K562 (cell line): ENCODE data around the gene EVI5L. TPM values are rescaled to one million over a fixed set of nuclear protein-coding genes. Genes with fewer than 3 reads are reported as not detected.

Source experiments
- BDP1 ChIP-seq: IDR thresholded peaks from 3 replicates; pipeline ENCODE4 v1.6.1; 2011; ENCODE audit not compliant: insufficient read length, insufficient read depth
- CAMTA2 ChIP-seq: fragments of 250-450 bp; sonication (Bioruptor Pico); conservative IDR thresholded peaks from 2 replicates; pipeline ENCODE4 v1.5.1; 2022
- HDAC1 ChIP-seq, 2 experiments: fragments of 450-650 bp; IDR thresholded peaks; 2 replicates each; pipeline ENCODE4 v1.6.1; 2016 to 2017; ENCODE audit warnings: inconsistent platforms in 1 of 2, mild to moderate bottlenecking in 1 of 2, moderate library complexity in 1 of 2
- KLF1 ChIP-seq: fragments of 450-650 bp; IDR thresholded peaks from 2 replicates; pipeline ENCODE4 v1.6.1; 2016; ENCODE audit warnings: missing genetic modification characterization, missing compliant biosample characterization
- PHF20 ChIP-seq: fragments of 450-650 bp; IDR thresholded peaks from 2 replicates; pipeline ENCODE4 v1.6.1; 2018; ENCODE audit not compliant: partially characterized antibody
- POLR2G ChIP-seq: fragments of 200-400 bp; formaldehyde crosslinking; IDR thresholded peaks from 2 replicates; pipeline ENCODE4 v1.6.1; 2017; ENCODE audit warnings: low read depth, mild to moderate bottlenecking, antibody characterized with exemption, low read length, moderate library complexity
- SMARCA5 ChIP-seq: fragments of 450-650 bp; IDR thresholded peaks from 2 replicates; pipeline ENCODE4 v1.6.1; 2016
- TAF7 ChIP-seq: fragments of 450-650 bp; IDR thresholded peaks from 2 replicates; pipeline ENCODE4 v1.6.1; 2016; ENCODE audit warnings: missing genetic modification characterization, missing compliant biosample characterization
- TCF7L2 ChIP-seq: fragments of 150-350 bp; IDR thresholded peaks from 2 replicates; pipeline ENCODE4 v1.6.1; 2016; ENCODE audit warnings: low read depth, mild to moderate bottlenecking, low read length, moderate library complexity
- USF1 ChIP-seq: sonication (generic); formaldehyde crosslinking; IDR thresholded peaks from 2 replicates; pipeline ENCODE4 v1.9.0; 2022; ENCODE audit warnings: mild to moderate bottlenecking, missing genetic modification reagents
- ZC3H11A ChIP-seq: IDR thresholded peaks from 2 replicates; pipeline ENCODE4 v1.6.1; 2012; ENCODE audit warnings: low read depth, low read length, improper control_type of control experiment
- ZNF324 ChIP-seq: fragments of 250-450 bp; sonication (Bioruptor Pico); IDR thresholded peaks from 2 replicates; pipeline ENCODE4 v1.4.0; 2020; ENCODE audit warnings: mild to moderate bottlenecking
- ZNF75A ChIP-seq: fragments of 450-650 bp; formaldehyde crosslinking; IDR thresholded peaks from 2 replicates; pipeline ENCODE4 v1.4.0; 2020; ENCODE audit warnings: mild to moderate bottlenecking
- polyA plus RNA-seq, 8 experiments: library from polyadenylated mRNA; depleted of rRNA in 4 of 8; stranded (reverse) in 5 of 8; unstranded in 3 of 8; fragments of >200 nt; fragmentation: Nextera tagmentation in 2 of 8; fragmentation: Illumina TruSeq in 1 of 8; extraction: Ambion mirVana in 2 of 8; extraction: Trizol in 1 of 8; gene quantifications; 2 replicates each; pipeline versions ENCODE4 v1.2.1 to v1.2.3, GENCODE V29; 2011 to 2014; ENCODE audit warnings: inconsistent platforms in 1 of 8, missing spikeins in 1 of 8
- total RNA-seq, 7 experiments: library from RNA; depleted of rRNA in 6 of 7; stranded (reverse); fragments of >200 nt in 6 of 7; fragmentation: Illumina TruSeq in 2 of 7; extraction: Trizol in 2 of 7; gene quantifications; 2 replicates each; pipeline versions ENCODE4 v1.2.1 to v1.2.3, GENCODE V29; 2011 to 2021; ENCODE audit warnings: low replicate concordance in 1 of 7
- TF ChIP-seq, protein P1 (sequence below): fragments of 450-650 bp; IDR thresholded peaks from 2 replicates; pipeline ENCODE4 v1.6.1; 2016; ENCODE audit warnings: low read depth
- TF ChIP-seq, protein P2 (sequence below): sonication (generic); formaldehyde crosslinking; IDR thresholded peaks from 2 replicates; pipeline ENCODE4 v1.8.0; 2022; ENCODE audit warnings: missing genetic modification reagents, mild to moderate bottlenecking, moderate library complexity, borderline replicate concordance
- TF ChIP-seq, protein P3 (sequence below): fragments of 450-650 bp; IDR thresholded peaks from 2 replicates; pipeline ENCODE4 v1.6.1; 2018; ENCODE audit not compliant: partially characterized antibody

EVI5L gene
- total and polyA plus RNA-seq, 9 of the 15 experiments (the other 6 are each of a cell fraction or from before 2014, with no cell fraction given), result 0.69 to 1.8 (median 1.2) TPM; not detected in 2

GRCh38 chr19:7829561-7830271 lies at the start of gene EVI5L (continued):
- TF ChIP-seq, protein P1, sequence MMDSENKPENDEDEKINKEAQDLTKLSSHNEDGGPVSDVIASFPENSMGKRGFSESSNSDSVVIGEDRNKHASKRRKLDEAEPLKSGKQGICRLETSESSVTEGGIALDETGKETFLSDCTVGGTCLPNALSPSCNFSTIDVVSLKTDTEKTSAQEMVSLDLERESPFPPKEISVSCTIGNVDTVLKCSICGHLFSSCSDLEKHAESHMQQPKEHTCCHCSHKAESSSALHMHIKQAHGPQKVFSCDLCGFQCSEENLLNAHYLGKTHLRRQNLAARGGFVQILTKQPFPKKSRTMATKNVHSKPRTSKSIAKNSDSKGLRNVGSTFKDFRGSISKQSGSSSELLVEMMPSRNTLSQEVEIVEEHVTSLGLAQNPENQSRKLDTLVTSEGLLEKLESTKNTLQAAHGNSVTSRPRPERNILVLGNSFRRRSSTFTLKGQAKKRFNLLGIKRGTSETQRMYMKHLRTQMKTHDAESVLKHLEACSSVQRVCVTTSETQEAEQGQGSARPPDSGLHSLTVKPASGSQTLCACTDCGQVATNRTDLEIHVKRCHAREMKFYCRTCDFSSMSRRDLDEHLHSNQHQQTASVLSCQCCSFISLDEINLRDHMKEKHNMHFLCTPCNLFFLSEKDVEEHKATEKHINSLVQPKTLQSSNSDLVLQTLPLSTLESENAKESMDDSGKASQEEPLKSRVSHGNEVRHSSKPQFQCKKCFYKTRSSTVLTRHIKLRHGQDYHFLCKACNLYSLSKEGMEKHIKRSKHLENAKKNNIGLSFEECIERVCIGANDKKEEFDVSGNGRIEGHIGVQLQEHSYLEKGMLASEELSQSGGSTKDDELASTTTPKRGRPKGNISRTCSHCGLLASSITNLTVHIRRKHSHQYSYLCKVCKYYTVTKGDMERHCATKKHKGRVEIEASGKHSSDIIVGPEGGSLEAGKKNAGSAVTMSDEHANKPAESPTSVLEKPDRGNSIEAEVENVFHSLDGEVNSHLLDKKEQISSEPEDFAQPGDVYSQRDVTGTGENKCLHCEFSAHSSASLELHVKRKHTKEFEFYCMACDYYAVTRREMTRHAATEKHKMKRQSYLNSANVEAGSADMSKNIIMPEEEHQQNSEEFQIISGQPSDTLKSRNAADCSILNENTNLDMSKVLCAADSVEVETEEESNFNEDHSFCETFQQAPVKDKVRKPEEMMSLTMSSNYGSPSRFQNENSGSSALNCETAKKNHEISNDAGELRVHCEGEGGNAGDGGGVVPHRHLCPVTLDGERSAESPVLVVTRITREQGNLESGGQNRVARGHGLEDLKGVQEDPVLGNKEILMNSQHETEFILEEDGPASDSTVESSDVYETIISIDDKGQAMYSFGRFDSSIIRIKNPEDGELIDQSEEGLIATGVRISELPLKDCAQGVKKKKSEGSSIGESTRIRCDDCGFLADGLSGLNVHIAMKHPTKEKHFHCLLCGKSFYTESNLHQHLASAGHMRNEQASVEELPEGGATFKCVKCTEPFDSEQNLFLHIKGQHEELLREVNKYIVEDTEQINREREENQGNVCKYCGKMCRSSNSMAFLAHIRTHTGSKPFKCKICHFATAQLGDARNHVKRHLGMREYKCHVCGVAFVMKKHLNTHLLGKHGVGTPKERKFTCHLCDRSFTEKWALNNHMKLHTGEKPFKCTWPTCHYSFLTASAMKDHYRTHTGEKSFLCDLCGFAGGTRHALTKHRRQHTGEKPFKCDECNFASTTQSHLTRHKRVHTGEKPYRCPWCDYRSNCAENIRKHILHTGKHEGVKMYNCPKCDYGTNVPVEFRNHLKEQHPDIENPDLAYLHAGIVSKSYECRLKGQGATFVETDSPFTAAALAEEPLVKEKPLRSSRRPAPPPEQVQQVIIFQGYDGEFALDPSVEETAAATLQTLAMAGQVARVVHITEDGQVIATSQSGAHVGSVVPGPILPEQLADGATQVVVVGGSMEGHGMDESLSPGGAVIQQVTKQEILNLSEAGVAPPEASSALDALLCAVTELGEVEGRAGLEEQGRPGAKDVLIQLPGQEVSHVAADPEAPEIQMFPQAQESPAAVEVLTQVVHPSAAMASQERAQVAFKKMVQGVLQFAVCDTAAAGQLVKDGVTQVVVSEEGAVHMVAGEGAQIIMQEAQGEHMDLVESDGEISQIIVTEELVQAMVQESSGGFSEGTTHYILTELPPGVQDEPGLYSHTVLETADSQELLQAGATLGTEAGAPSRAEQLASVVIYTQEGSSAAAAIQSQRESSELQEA, result no peak
- TF ChIP-seq BDP1 (no peak), ZC3H11A (no peak), USF1 (no peak), ZNF75A (CRISPR knock-in tag) (no peak), PHF20 (no peak), CAMTA2 (CRISPR knock-in tag) (no peak), TAF7 (tag) (no peak), HDAC1 (IDR thresholded peaks at IDR 0.05) (no peak), SMARCA5 (no peak), POLR2G (no peak), ZNF324 (CRISPR knock-in tag) (no peak), KLF1 (no peak), TCF7L2 (no peak)
- TF ChIP-seq, protein P2, sequence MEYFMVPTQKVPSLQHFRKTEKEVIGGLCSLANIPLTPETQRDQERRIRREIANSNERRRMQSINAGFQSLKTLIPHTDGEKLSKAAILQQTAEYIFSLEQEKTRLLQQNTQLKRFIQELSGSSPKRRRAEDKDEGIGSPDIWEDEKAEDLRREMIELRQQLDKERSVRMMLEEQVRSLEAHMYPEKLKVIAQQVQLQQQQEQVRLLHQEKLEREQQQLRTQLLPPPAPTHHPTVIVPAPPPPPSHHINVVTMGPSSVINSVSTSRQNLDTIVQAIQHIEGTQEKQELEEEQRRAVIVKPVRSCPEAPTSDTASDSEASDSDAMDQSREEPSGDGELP, result peak; percentile 45
- TF ChIP-seq, protein P3, sequence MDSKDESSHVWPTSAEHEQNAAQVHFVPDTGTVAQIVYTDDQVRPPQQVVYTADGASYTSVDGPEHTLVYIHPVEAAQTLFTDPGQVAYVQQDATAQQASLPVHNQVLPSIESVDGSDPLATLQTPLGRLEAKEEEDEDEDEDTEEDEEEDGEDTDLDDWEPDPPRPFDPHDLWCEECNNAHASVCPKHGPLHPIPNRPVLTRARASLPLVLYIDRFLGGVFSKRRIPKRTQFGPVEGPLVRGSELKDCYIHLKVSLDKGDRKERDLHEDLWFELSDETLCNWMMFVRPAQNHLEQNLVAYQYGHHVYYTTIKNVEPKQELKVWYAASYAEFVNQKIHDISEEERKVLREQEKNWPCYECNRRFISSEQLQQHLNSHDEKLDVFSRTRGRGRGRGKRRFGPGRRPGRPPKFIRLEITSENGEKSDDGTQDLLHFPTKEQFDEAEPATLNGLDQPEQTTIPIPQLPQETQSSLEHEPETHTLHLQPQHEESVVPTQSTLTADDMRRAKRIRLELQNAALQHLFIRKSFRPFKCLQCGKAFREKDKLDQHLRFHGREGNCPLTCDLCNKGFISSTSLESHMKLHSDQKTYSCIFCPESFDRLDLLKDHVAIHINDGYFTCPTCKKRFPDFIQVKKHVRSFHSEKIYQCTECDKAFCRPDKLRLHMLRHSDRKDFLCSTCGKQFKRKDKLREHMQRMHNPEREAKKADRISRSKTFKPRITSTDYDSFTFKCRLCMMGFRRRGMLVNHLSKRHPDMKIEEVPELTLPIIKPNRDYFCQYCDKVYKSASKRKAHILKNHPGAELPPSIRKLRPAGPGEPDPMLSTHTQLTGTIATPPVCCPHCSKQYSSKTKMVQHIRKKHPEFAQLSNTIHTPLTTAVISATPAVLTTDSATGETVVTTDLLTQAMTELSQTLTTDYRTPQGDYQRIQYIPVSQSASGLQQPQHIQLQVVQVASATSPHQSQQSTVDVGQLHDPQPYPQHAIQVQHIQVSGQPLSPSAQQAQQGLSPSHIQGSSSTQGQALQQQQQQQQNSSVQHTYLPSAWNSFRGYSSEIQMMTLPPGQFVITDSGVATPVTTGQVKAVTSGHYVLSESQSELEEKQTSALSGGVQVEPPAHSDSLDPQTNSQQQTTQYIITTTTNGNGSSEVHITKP, result no peak
